Measurements from ENCODE around the gene PRDM11. TPM values are rescaled to one million over a fixed set of nuclear protein-coding genes. Genes with fewer than 3 reads are reported as not detected.

Gene PRDM11
- total and polyA plus RNA-seq, 2 experiments from 2014 or later: 0.24 to 3.7 TPM

- in situ Hi-C loops (cut with MboI): no loop called here
- H3K4me1 ChIP-seq (ENCODE audit: insufficient read depth): no peaks in the 10 kb centered on the region
- no peak overlapping the region for H3K9ac ChIP-seq
- TF ChIP-seq EZH2 (IDR thresholded peaks at IDR 0.05; ENCODE audit: insufficient read depth, poor library complexity, severe bottlenecking) (no peak), EZH2phosphoT487 (IDR thresholded peaks at IDR 0.05; ENCODE audit: insufficient read depth, low read depth) (no peak)
- no peaks in the 10 kb centered on the region for H3K79me2 ChIP-seq (ENCODE audit: insufficient read depth)
- no peak overlapping the region for H3K27ac ChIP-seq
- no peak for DNase-seq
- H2AFZ ChIP-seq: no peak overlapping the region
- no peak overlapping the region for H3K4me2 ChIP-seq (ENCODE audit: unreplicated experiment)
- WGBS, 2 experiments (ENCODE audit: low coverage in 1 of 2, low lambda C conversion rate in 2 of 2, missing lambda C conversion rate in 2 of 2): 94 to 96% methylated on average over 16 to 21 of the region's 21 CpGs
- no peak overlapping the region for H3K4me3 ChIP-seq
- H3K27me3 ChIP-seq (replicated peaks; ENCODE audit: insufficient read depth): no peaks in the 10 kb centered on the region
- no peaks in the 10 kb centered on the region for H4K20me1 ChIP-seq (ENCODE audit: insufficient read depth)
- H3K9me2 ChIP-seq (ENCODE audit: insufficient read depth): no peaks in the 10 kb centered on the region
- no peaks in the 10 kb centered on the region for H3K9me3 ChIP-seq (ENCODE audit: low read depth)
- H3F3A ChIP-seq (ENCODE audit: insufficient read depth): no peaks in the 10 kb centered on the region
- H3K36me3 ChIP-seq (ENCODE audit: low read depth): no peaks in the 10 kb centered on the region
Measured at GRCh38 chr11:45226901-45227300, 80.5 kb downstream of the PRDM11 start.

- Histone ChIP-seq H3K4me3 (no peak overlapping the region), H3K36me3 (ENCODE audit: low read depth) (no peaks in the 10 kb centered on the region), H3K9me3 (ENCODE audit: low read depth) (no peaks in the 10 kb centered on the region), H2AFZ (no peak overlapping the region), H3K9me2 (ENCODE audit: insufficient read depth) (no peaks in the 10 kb centered on the region), H3K4me2 (ENCODE audit: unreplicated experiment) (no peak overlapping the region), H3K4me1 (ENCODE audit: insufficient read depth) (no peaks in the 10 kb centered on the region), H3K9ac (no peak overlapping the region), H4K20me1 (ENCODE audit: insufficient read depth) (no peaks in the 10 kb centered on the region), H3K27ac (no peak overlapping the region), H3F3A (ENCODE audit: insufficient read depth) (no peaks in the 10 kb centered on the region), H3K27me3 (replicated peaks; ENCODE audit: insufficient read depth) (no peaks in the 10 kb centered on the region), H3K79me2 (ENCODE audit: insufficient read depth) (no peaks in the 10 kb centered on the region)
- 91 to 95% methylated on average over 19 of the region's 19 CpGs for WGBS, 2 experiments (ENCODE audit: low coverage in 1 of 2, low lambda C conversion rate in 2 of 2, missing lambda C conversion rate in 2 of 2)
- in situ Hi-C loops (cut with MboI): no loop called here
- TF ChIP-seq EZH2phosphoT487 (IDR thresholded peaks at IDR 0.05; ENCODE audit: insufficient read depth, low read depth) (no peak), EZH2 (IDR thresholded peaks at IDR 0.05; ENCODE audit: insufficient read depth, poor library complexity, severe bottlenecking) (no peak)
- DNase-seq: no peak
Measured at GRCh38 chr11:45227836-45228235, 81.4 kb downstream of the PRDM11 start.

- no peak overlapping the region for H3K4me2 ChIP-seq (ENCODE audit: unreplicated experiment)
- no peak overlapping the region for H2AFZ ChIP-seq
- no peaks in the 10 kb centered on the region for H3K4me1 ChIP-seq (ENCODE audit: insufficient read depth)
- no peaks in the 10 kb centered on the region for H4K20me1 ChIP-seq (ENCODE audit: insufficient read depth)
- no peak overlapping the region for H3K27ac ChIP-seq
- no peaks in the 10 kb centered on the region for H3F3A ChIP-seq (ENCODE audit: insufficient read depth)
- TF ChIP-seq EZH2 (IDR thresholded peaks at IDR 0.05; ENCODE audit: insufficient read depth, poor library complexity, severe bottlenecking): no peak
- H3K9me3 ChIP-seq (ENCODE audit: low read depth): no peaks in the 10 kb centered on the region
- DNase-seq: no peak
- 80 to 83% methylated on average over 5 of the region's 5 CpGs for WGBS, 2 experiments (ENCODE audit: low coverage in 1 of 2, low lambda C conversion rate in 2 of 2, missing lambda C conversion rate in 2 of 2)
- H3K4me3 ChIP-seq: no peak overlapping the region
- H3K36me3 ChIP-seq (ENCODE audit: low read depth): no peaks in the 10 kb centered on the region
- no peaks in the 10 kb centered on the region for H3K79me2 ChIP-seq (ENCODE audit: insufficient read depth)
- H3K9ac ChIP-seq: no peak overlapping the region
- no peaks in the 10 kb centered on the region for H3K27me3 ChIP-seq (replicated peaks; ENCODE audit: insufficient read depth)
- in situ Hi-C loops (cut with MboI): no loop called here
- no peaks in the 10 kb centered on the region for H3K9me2 ChIP-seq (ENCODE audit: insufficient read depth)
Measured at GRCh38 chr11:45229401-45230020, 83.1 kb downstream of the PRDM11 start.

GRCh38 chr11:45232341-45233080, 86.1 kb downstream of the PRDM11 start:
- in situ Hi-C loops (cut with MboI): no loop called here
- Histone ChIP-seq H4K20me1 (ENCODE audit: insufficient read depth) (no peaks in the 10 kb centered on the region), H3K9me3 (ENCODE audit: low read depth) (no peaks in the 10 kb centered on the region), H3K9me2 (ENCODE audit: insufficient read depth) (no peaks in the 10 kb centered on the region), H3K4me1 (ENCODE audit: insufficient read depth) (no peaks in the 10 kb centered on the region), H3K9ac (no peak overlapping the region), H3K36me3 (ENCODE audit: low read depth) (no peaks in the 10 kb centered on the region), H3K4me2 (ENCODE audit: unreplicated experiment) (no peak overlapping the region), H3K4me3 (no peak overlapping the region), H3K27me3 (replicated peaks; ENCODE audit: insufficient read depth) (peaks cover 10% of the 10 kb centered on the region; the same call in 1 of the 2 replicates), H3K79me2 (ENCODE audit: insufficient read depth) (no peaks in the 10 kb centered on the region), H3K27ac (no peak overlapping the region), H2AFZ (no peak overlapping the region), H3F3A (ENCODE audit: insufficient read depth) (no peaks in the 10 kb centered on the region)
- WGBS, 2 experiments (ENCODE audit: low coverage in 1 of 2, low lambda C conversion rate in 2 of 2, missing lambda C conversion rate in 2 of 2): 43 to 60% methylated on average over 5 of the region's 5 CpGs
- DNase-seq: no peak
- TF ChIP-seq EZH2 (IDR thresholded peaks at IDR 0.05; ENCODE audit: insufficient read depth, poor library complexity, severe bottlenecking) (no peak), EZH2phosphoT487 (IDR thresholded peaks at IDR 0.05; ENCODE audit: insufficient read depth, low read depth) (no peak)
